Thyroid gland (tissue), 4 donors: ENCODE measurements around the gene EMP2.

Experiments
- POLR2A ChIP-seq, 2 donors: fragments of 450-650 bp; IDR thresholded peaks; one replicate each; pipeline ENCODE4 v1.6.1; 2017; ENCODE audit warnings: antibody characterized with exemption in 2 of 2, mild to moderate bottlenecking in 2 of 2, moderate library complexity in 1 of 2
- TF ChIP-seq, protein P1 (sequence below), 6 experiments: fragments of 200-600 bp in 3 of 6; fragments of 450-650 bp in 3 of 6; sonication (generic) in 3 of 6; IDR thresholded peaks; one replicate each; pipeline ENCODE4 v1.5.1; 2016 to 2019; ENCODE audit warnings: antibody characterized with exemption in 6 of 6, mild to moderate bottlenecking in 2 of 6, inconsistent platforms in 1 of 6, moderate library complexity in 1 of 6

DNA sequence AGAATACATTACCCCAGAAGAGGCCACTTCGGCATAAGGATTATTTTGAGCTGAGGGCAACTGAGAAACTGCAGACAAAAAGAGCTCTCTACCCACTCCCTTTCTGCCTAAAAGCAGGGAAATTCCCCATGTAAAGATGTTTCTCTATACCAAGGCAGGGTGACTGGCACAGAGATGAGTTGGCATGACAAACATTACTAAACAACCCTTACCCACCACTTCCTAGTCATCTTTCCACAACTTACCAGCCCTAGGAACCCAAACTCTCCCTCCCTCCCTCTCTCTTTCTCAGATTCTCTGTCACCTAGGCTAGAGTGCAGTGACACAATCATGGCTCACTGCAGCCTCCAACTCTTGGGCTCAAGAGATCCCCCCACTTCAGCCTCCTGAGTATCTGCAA is 68.6 kb downstream of the EMP2 start:
- TF ChIP-seq, protein P1, sequence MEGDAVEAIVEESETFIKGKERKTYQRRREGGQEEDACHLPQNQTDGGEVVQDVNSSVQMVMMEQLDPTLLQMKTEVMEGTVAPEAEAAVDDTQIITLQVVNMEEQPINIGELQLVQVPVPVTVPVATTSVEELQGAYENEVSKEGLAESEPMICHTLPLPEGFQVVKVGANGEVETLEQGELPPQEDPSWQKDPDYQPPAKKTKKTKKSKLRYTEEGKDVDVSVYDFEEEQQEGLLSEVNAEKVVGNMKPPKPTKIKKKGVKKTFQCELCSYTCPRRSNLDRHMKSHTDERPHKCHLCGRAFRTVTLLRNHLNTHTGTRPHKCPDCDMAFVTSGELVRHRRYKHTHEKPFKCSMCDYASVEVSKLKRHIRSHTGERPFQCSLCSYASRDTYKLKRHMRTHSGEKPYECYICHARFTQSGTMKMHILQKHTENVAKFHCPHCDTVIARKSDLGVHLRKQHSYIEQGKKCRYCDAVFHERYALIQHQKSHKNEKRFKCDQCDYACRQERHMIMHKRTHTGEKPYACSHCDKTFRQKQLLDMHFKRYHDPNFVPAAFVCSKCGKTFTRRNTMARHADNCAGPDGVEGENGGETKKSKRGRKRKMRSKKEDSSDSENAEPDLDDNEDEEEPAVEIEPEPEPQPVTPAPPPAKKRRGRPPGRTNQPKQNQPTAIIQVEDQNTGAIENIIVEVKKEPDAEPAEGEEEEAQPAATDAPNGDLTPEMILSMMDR (IDR thresholded peaks at IDR 0.05), result no peak
- no peak for TF ChIP-seq POLR2A (IDR thresholded peaks at IDR 0.05)
